HG02759 (cell line): ENCODE data around the gene USP4.
"Not testable (repeated sequence)": the region's sequence is repeated elsewhere in the genome, so short reads cannot be mapped to it uniquely, and the experiment has no call there.

Experiments used
- ATAC-seq: cut with Tn5 transposase; IDR thresholded peaks from one replicate; pipeline ENCODE4 v1.9.1; 2021; ENCODE audit warnings: mild to moderate bottlenecking, moderate library complexity; ENCODE audit not compliant: unreplicated experiment

The USP4 gene

GRCh38 chr3:49339941-49340800 is at the start of gene USP4:
Gene USP4, minus strand, starts transcription at chr3:49340053. Its CDS starts 29 bp downstream, at chr3:49340024.
- ATAC-seq: peak; percentile 90

GRCh38 chr3:49389297-49389696 is 49.4 kb upstream of the USP4 start:
- ATAC-seq: no peak

- no peak for ATAC-seq
These were observed 48.5 kb upstream of the USP4 start for GRCh38 chr3:49388289-49388820.

- ATAC-seq: no peak
These were observed 47.9 kb upstream of the USP4 start for GRCh38 chr3:49387721-49388120.

- ATAC-seq: no peak
These were observed 46.4 kb upstream of the USP4 start for GRCh38 chr3:49386056-49386756.

GRCh38 chr3:49385617-49386016 is 45.8 kb upstream of the USP4 start:
- ATAC-seq: no peak

- ATAC-seq: no peak
These were observed 43.5 kb upstream of the USP4 start for GRCh38 chr3:49383387-49383786.

GRCh38 chr3:49378249-49378895 is 38.5 kb upstream of the USP4 start:
- no peak for ATAC-seq

GRCh38 chr3:49377483-49377882 is 37.6 kb upstream of the USP4 start:
- no peak for ATAC-seq

- ATAC-seq: no peak
These were observed 32.1 kb upstream of the USP4 start for GRCh38 chr3:49371946-49372345.

- ATAC-seq: no peak
These were observed 30.9 kb upstream of the USP4 start for GRCh38 chr3:49370585-49371290.

- no peak for ATAC-seq
These were observed 22.7 kb upstream of the USP4 start for GRCh38 chr3:49362561-49362960.

- no peak for ATAC-seq
These were observed 19.8 kb upstream of the USP4 start for GRCh38 chr3:49359623-49360022.

GRCh38 chr3:49358884-49359225 is 19.0 kb upstream of the USP4 start:
- no peak for ATAC-seq

- ATAC-seq: peak; percentile 91
These were observed 18.5 kb upstream of the USP4 start, which contains the start of gene GPX1 for GRCh38 chr3:49358217-49358883. Gene GPX1, minus strand, starts transcription at chr3:49358353. Its CDS starts 75 bp downstream, at chr3:49358278.

- ATAC-seq: peak; percentile 33
These were observed 17.8 kb upstream of the USP4 start for GRCh38 chr3:49357443-49358216.

- not testable (repeated sequence) for ATAC-seq
These were observed 17.2 kb upstream of the USP4 start for GRCh38 chr3:49357095-49357442.

- no peak for ATAC-seq
These were observed 13.1 kb upstream of the USP4 start for GRCh38 chr3:49352890-49353421.

- no peak for ATAC-seq
These were observed 12.4 kb upstream of the USP4 start for GRCh38 chr3:49352281-49352680.
